HG03025 (cell line): Measurements from ENCODE around the gene ZNF223.

Experiments used
- ATAC-seq: cut with Tn5 transposase; IDR thresholded peaks from one replicate; pipeline ENCODE4 v1.9.1; 2021; ENCODE audit warnings: mild to moderate bottlenecking, moderate library complexity; ENCODE audit not compliant: unreplicated experiment, low FRiP score

The ZNF223 gene

DNA sequence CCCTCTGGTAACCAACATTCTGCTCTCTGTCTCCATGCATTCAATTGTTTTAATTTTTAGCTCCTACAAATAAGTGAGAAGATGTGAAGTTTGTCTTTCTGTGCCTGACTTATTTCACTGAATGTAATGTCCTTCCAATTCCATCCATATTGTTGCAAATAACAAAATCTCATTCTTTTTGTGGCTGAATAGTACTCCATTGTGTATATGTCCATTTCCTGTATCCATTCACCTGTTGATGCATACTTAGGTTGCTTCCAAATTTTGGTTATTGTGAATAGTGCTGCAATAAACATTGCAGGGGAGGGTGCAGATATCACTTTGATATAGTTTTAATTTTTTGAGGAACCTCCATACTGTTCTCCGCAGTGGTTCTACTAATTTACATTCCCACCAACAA, 17.6 kb downstream of the ZNF223 start:
- ATAC-seq = no peak

- no peak for ATAC-seq
Observed at GRCh38 chr19:44071824-44072542, 20.1 kb downstream of the ZNF223 start, which contains the start of gene ZNF284. TSS of gene ZNF284 (plus strand) at chr19:44072159. CDS start at chr19:44076390, 4,231 bp downstream.

GRCh38 chr19:44072543-44073401, 20.9 kb downstream of the ZNF223 start:
- no peak for ATAC-seq

GRCh38 chr19:44076325-44076724, 24.5 kb downstream of the ZNF223 start:
- no peak for ATAC-seq

- ATAC-seq = no peak
Observed at GRCh38 chr19:44092108-44092507, 40.3 kb downstream of the ZNF223 start.

- peak; percentile 80 for ATAC-seq
Observed at GRCh38 chr19:44093931-44094765, 42.3 kb downstream of the ZNF223 start, which contains the start of gene ZNF224. TSS of gene ZNF224 (plus strand) at chr19:44094361. CDS start at chr19:44097874, 3,513 bp downstream.

DNA sequence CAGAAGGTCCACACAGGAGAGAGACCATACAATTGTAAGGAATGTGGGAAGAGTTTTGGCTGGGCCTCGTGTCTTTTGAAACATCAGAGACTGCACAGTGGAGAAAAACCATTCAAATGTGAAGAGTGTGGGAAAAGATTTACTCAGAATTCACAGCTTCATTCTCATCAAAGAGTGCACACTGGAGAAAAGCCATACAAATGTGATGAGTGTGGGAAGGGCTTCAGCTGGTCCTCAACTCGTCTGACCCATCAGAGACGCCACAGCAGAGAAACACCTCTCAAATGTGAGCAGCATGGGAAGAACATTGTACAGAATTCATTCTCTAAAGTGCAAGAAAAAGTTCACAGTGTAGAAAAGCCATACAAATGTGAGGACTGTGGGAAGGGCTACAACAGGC, 55.9 kb downstream of the ZNF223 start:
- no peak for ATAC-seq

GRCh38 chr19:44109458-44109857, 57.6 kb downstream of the ZNF223 start:
- ATAC-seq = no peak

DNA sequence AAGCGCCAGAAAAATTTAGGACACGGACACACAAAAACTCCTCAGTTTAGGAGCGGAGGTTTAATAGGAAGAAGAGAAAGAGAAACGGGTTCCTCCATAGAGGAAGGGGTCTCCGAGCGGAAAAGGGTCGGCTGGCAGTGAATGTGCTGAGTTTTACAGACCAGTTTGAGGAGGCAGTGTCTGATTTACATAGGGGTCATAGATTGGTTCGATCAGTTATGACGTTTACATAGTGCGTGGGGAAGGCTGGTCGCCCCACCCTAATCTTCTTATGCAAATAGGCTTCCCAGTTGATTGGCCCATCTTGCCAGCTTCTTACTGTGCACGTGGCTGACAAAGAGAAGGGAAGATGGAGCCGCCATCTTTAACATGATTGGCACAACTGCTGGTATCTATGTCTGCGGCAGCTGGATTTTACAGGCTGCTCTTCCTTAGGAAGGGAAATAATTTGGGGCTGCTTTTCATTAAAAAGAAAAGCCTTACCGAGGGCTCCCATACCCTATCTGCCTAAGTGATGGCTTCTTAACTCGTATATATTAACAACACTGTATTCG, 60.2 kb downstream of the ZNF223 start:
- no peak for ATAC-seq

DNA sequence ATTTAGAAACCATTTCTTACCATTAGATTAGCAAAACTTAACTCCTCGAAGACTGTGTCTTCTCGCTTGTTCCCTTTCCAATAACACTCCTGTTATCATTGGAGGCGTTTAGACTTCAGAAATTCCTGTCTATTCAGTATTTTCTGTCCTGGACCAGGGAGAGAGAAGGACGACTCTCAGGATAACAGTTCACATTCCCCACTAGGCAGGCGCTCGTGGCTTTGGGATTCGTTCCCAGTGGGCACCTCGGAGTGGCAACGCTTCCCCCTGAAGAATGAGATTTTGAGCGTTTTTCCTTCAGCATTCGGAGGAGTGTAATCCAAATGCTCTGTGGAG, 60.9 kb downstream of the ZNF223 start:
- ATAC-seq = no peak

DNA sequence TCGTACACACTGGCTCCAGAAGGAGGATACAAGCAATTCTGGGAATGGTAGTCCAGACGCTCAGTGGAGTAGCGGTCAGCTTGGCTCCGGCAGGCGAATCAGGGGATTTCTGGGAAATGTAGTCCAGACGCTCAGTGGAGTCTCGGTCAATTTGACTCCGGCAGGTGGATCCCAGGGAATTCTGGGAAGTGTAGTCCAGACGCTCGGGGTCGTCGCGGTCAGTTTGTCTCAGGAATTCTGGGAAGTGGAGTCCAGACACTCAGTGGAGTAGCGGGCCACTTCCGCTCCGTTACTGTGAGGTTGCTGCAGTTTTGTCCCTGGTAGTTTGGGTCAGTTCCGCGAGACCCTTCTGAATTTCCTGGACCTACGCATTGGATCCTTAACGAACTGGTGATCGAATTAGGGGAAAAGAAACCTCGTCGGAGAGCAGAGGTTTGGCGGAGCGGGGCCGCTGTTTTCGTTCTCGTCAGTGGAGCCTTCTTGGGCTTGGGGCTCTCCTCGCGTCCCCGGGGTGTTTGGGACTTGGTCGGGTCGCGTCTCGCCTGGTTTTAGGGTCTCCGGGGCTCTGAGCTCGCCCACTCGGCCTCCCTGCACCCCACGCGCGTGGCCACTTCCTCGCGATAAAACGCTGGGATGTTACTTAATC, 61.4 kb downstream of the ZNF223 start, which contains the start of gene ZNF225:
ZNF225 (plus strand) TSS at position 262 of the 646 bp plus-strand sequence. CDS start 2,429 bp downstream, outside the sequence.
- peak; percentile 95 for ATAC-seq

DNA sequence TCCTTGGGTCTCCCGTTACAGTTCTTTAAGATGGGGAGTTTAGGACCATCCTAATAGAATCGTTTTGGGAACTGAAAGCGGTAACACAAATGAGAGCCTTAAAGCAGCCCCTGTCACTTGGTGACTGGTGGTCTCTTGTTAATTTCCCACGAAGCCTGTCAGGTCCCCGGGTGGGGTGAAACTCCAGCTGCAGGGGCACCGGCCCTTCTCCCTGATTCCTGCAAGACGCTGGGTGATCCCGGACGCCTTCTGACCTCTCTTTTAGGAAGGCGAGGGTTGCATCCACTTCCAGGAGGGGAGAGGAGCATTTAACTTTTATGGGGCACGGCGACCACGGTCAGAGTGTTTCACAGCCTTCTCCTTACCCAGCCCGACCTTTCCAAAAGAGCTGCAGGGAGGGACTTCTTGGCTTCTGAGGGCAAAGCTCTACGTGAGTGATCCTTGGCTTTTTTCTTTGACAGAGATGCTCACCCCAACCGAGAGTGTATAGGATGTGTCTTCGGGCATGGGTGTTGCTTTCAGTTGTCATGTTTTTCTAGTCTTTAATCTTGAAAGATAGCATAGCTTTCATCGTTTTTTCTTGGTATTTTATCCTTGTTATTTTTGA, 62.1 kb downstream of the ZNF223 start:
- ATAC-seq = no peak
